Stimulated activated memory B cell treated with anti-CD40 and anti-IgM and Interleukin-4, amounts not matched to agents 10 μg/mL and 1 μg/mL and 100 μg/mL, for 72 hours (primary cell): Measurements from ENCODE around the gene PAQR6.

ENCODE experiments used
- ATAC-seq: fragments of 150-1000 bp; cut with Tn5 transposase; 2 replicates; pipeline ENCODE4 v1.10.0; 2021
- H3K27ac Mint-ChIP-seq: one replicate; pipeline ENCODE4 v1.8.0; 2022; ENCODE audit warnings: mild to moderate bottlenecking, mixed read lengths
- H3K27me3 Mint-ChIP-seq: one replicate; pipeline ENCODE4 v1.8.0; 2022; ENCODE audit warnings: mixed read lengths
- H3K36me3 Mint-ChIP-seq: one replicate; pipeline ENCODE4 v1.8.0; 2022; ENCODE audit warnings: mixed read lengths
- H3K4me1 Mint-ChIP-seq: one replicate; pipeline ENCODE4 v1.8.0; 2022; ENCODE audit warnings: mixed read lengths
- H3K4me3 Mint-ChIP-seq: one replicate; pipeline ENCODE4 v1.8.0; 2022; ENCODE audit warnings: mild to moderate bottlenecking, moderate library complexity, mixed read lengths
- H3K9me3 Mint-ChIP-seq: one replicate; pipeline ENCODE4 v1.8.0; 2022; ENCODE audit warnings: mixed read lengths

Gene PAQR6

GRCh38 chr1:156247460-156248322, at the start of gene PAQR6:
PAQR6 (minus strand) TSS chr1:156248056; CDS start chr1:156246731, 1,325 bp downstream.
- no peaks in the 10 kb centered on the region for H3K9me3 Mint-ChIP-seq
- no peak within 1 kb of the TSS for H3K27ac Mint-ChIP-seq
- peaks cover 24% of the 10 kb centered on the region for H3K4me1 Mint-ChIP-seq
- H3K27me3 Mint-ChIP-seq: peaks cover 17% of the 10 kb centered on the region
- no peak for ATAC-seq
- H3K4me3 Mint-ChIP-seq: no peak within 1 kb of the TSS
- peaks cover 34% of the 10 kb centered on the region for H3K36me3 Mint-ChIP-seq

GRCh38 chr1:156295391-156295947, 47.6 kb upstream of the PAQR6 start, which contains the start of gene GLMP:
GLMP (minus strand) TSS chr1:156295679; CDS start chr1:156295645, 34 bp downstream.
- Mint-ChIP-seq H3K4me1 (peaks cover 36% of the 10 kb centered on the region), H3K4me3 (peak within 1 kb of the TSS; percentile 87), H3K27me3 (no peaks in the 10 kb centered on the region), H3K9me3 (no peaks in the 10 kb centered on the region), H3K27ac (peak within 1 kb of the TSS; percentile 89), H3K36me3 (peaks cover 20% of the 10 kb centered on the region)
- peak; percentile 79 for ATAC-seq

GRCh38 chr1:156293895-156294294, 46.0 kb upstream of the PAQR6 start:
- peaks cover 36% of the 10 kb centered on the region for H3K4me1 Mint-ChIP-seq
- H3K36me3 Mint-ChIP-seq: peaks cover 21% of the 10 kb centered on the region
- no peak for ATAC-seq
- H3K27me3 Mint-ChIP-seq: no peaks in the 10 kb centered on the region
- no peaks in the 10 kb centered on the region for H3K9me3 Mint-ChIP-seq
- no peak overlapping the region for H3K27ac Mint-ChIP-seq
- H3K4me3 Mint-ChIP-seq: peak overlapping the region; percentile 36

GRCh38 chr1:156293098-156293434, 45.2 kb upstream of the PAQR6 start:
- Mint-ChIP-seq H3K27ac (peak overlapping the region; percentile 36), H3K27me3 (no peaks in the 10 kb centered on the region), H3K4me3 (no peak overlapping the region)

GRCh38 chr1:156291226-156292061, 43.6 kb upstream of the PAQR6 start:
- H3K4me3 Mint-ChIP-seq: peak overlapping the region; percentile 76
- H3K36me3 Mint-ChIP-seq: peaks cover 27% of the 10 kb centered on the region
- peak overlapping the region; percentile 72 for H3K27ac Mint-ChIP-seq
- peak; percentile 81 for ATAC-seq
- peaks cover 36% of the 10 kb centered on the region for H3K4me1 Mint-ChIP-seq
- no peaks in the 10 kb centered on the region for H3K27me3 Mint-ChIP-seq
- H3K9me3 Mint-ChIP-seq: no peaks in the 10 kb centered on the region

More at GRCh38 chr1:156293098-156293434, 45.2 kb upstream of the PAQR6 start:
- Mint-ChIP-seq H3K4me1 (peaks cover 36% of the 10 kb centered on the region), H3K36me3 (peaks cover 27% of the 10 kb centered on the region), H3K9me3 (no peaks in the 10 kb centered on the region)
- no peak for ATAC-seq

GRCh38 chr1:156289857-156290256, 42.0 kb upstream of the PAQR6 start:
- no peaks in the 10 kb centered on the region for H3K27me3 Mint-ChIP-seq
- H3K4me3 Mint-ChIP-seq: no peak overlapping the region
- H3K27ac Mint-ChIP-seq: no peak overlapping the region
- peaks cover 41% of the 10 kb centered on the region for H3K36me3 Mint-ChIP-seq
- ATAC-seq: no peak
- peaks cover 29% of the 10 kb centered on the region for H3K4me1 Mint-ChIP-seq
- no peaks in the 10 kb centered on the region for H3K9me3 Mint-ChIP-seq

- Mint-ChIP-seq H3K4me1 (peaks cover 36% of the 10 kb centered on the region), H3K4me3 (no peak overlapping the region), H3K27ac (no peak overlapping the region), H3K9me3 (no peaks in the 10 kb centered on the region), H3K27me3 (no peaks in the 10 kb centered on the region), H3K36me3 (peaks cover 21% of the 10 kb centered on the region)
- ATAC-seq: no peak
These were observed 38.2 kb upstream of the PAQR6 start for GRCh38 chr1:156286061-156286460.

GRCh38 chr1:156285437-156285836, 37.6 kb upstream of the PAQR6 start:
- no peaks in the 10 kb centered on the region for H3K9me3 Mint-ChIP-seq
- peaks cover 20% of the 10 kb centered on the region for H3K36me3 Mint-ChIP-seq
- H3K27ac Mint-ChIP-seq: no peak overlapping the region
- H3K4me1 Mint-ChIP-seq: peaks cover 40% of the 10 kb centered on the region
- ATAC-seq: no peak
- H3K4me3 Mint-ChIP-seq: no peak overlapping the region
- no peaks in the 10 kb centered on the region for H3K27me3 Mint-ChIP-seq

- Mint-ChIP-seq H3K36me3 (peaks cover 20% of the 10 kb centered on the region), H3K27me3 (no peaks in the 10 kb centered on the region), H3K27ac (no peak overlapping the region), H3K9me3 (no peaks in the 10 kb centered on the region), H3K4me3 (no peak overlapping the region), H3K4me1 (peaks cover 47% of the 10 kb centered on the region)
- no peak for ATAC-seq
These were observed 36.9 kb upstream of the PAQR6 start for GRCh38 chr1:156284757-156285156.

- H3K4me3 Mint-ChIP-seq: peak within 1 kb of the TSS; percentile 97
- H3K4me1 Mint-ChIP-seq: peaks cover 47% of the 10 kb centered on the region
- no peak for ATAC-seq
- H3K27ac Mint-ChIP-seq: peak within 1 kb of the TSS; percentile 97
- H3K9me3 Mint-ChIP-seq: no peaks in the 10 kb centered on the region
- H3K36me3 Mint-ChIP-seq: peaks cover 20% of the 10 kb centered on the region
- H3K27me3 Mint-ChIP-seq: no peaks in the 10 kb centered on the region
These were observed 36.3 kb upstream of the PAQR6 start, which contains the start of gene TMEM79 for GRCh38 chr1:156284112-156284511. TMEM79 (plus strand) TSS chr1:156284325; CDS start chr1:156285227, 902 bp downstream.

- peak overlapping the region; percentile 97 for H3K27ac Mint-ChIP-seq
- peaks cover 47% of the 10 kb centered on the region for H3K4me1 Mint-ChIP-seq
- H3K27me3 Mint-ChIP-seq: no peaks in the 10 kb centered on the region
- H3K36me3 Mint-ChIP-seq: peaks cover 19% of the 10 kb centered on the region
- H3K9me3 Mint-ChIP-seq: no peaks in the 10 kb centered on the region
- no peak for ATAC-seq
- H3K4me3 Mint-ChIP-seq: peak overlapping the region; percentile 97
These were observed 35.7 kb upstream of the PAQR6 start for GRCh38 chr1:156283521-156283920.

- Mint-ChIP-seq H3K36me3 (peaks cover 25% of the 10 kb centered on the region), H3K27me3 (no peaks in the 10 kb centered on the region), H3K9me3 (no peaks in the 10 kb centered on the region), H3K4me1 (peaks cover 47% of the 10 kb centered on the region), H3K4me3 (peak within 1 kb of the TSS; percentile 97), H3K27ac (peak within 1 kb of the TSS; percentile 97)
- ATAC-seq: peak; percentile 96
These were observed 34.8 kb upstream of the PAQR6 start, which contains the start of gene SMG5 for GRCh38 chr1:156282479-156283222. SMG5 (minus strand) TSS chr1:156282825; CDS start chr1:156282680, 145 bp downstream.

- H3K27ac Mint-ChIP-seq: peak overlapping the region; percentile 97
- peak overlapping the region; percentile 97 for H3K4me3 Mint-ChIP-seq
- peaks cover 47% of the 10 kb centered on the region for H3K4me1 Mint-ChIP-seq
- no peaks in the 10 kb centered on the region for H3K9me3 Mint-ChIP-seq
- peaks cover 33% of the 10 kb centered on the region for H3K36me3 Mint-ChIP-seq
- no peaks in the 10 kb centered on the region for H3K27me3 Mint-ChIP-seq
- ATAC-seq: no peak
These were observed 34.0 kb upstream of the PAQR6 start for GRCh38 chr1:156281693-156282478.

- no peaks in the 10 kb centered on the region for H3K9me3 Mint-ChIP-seq
- H3K4me1 Mint-ChIP-seq: peaks cover 47% of the 10 kb centered on the region
- H3K27ac Mint-ChIP-seq: peak overlapping the region; percentile 97
- H3K4me3 Mint-ChIP-seq: peak overlapping the region; percentile 97
- H3K36me3 Mint-ChIP-seq: peaks cover 39% of the 10 kb centered on the region
- peak; percentile 67 for ATAC-seq
- no peaks in the 10 kb centered on the region for H3K27me3 Mint-ChIP-seq
These were observed 33.4 kb upstream of the PAQR6 start for GRCh38 chr1:156281281-156281680.
